Measurements from ENCODE around the gene SUGP2. TPM values are rescaled to one million over a fixed set of nuclear protein-coding genes. Genes with fewer than 3 reads are reported as not detected.

The SUGP2 gene
- total RNA-seq, 4 donors from 2014 or later, result 32.1 to 58.7 (median 38.7) TPM

DNA sequence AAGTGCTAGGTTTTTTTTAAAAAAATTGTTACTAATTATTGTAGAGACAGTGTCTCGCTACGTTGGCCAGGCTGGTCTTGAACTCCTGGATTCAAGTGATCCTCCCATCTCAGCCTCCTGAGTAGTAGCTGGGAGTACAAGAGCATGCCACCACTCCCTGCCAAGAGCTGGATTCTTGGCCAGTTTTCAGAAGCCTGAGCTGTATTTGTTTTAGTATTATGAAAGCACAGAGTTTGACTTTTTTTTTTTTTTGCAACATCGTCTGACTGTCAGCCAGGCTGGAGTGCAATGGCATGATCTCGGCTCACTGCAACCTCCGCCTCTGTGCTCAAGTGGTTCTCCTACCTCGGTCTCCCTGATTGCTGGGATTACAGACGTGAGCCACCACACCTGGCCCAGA lies 7.1 kb upstream of the SUGP2 start:
- Histone ChIP-seq H3K36me3 (peaks cover 28% of the 10 kb centered on the region), H3K27me3 (no peaks in the 10 kb centered on the region), H3K27ac (no peak overlapping the region), H3K4me3 (no peak overlapping the region), H3K9me3 (no peaks in the 10 kb centered on the region), H3K4me1 (peaks cover 2% of the 10 kb centered on the region)
- DNase-seq (ENCODE audit: low spot score in 2 of 2), result no peak
- TF ChIP-seq POLR2A (IDR thresholded peaks at IDR 0.05) (no peak), POLR2AphosphoS5 (IDR thresholded peaks at IDR 0.05) (no peak), EP300 (IDR thresholded peaks at IDR 0.05) (no peak), CTCF (IDR thresholded peaks at IDR 0.05) (no peak)
- WGBS, result 38% methylated on average over 7 of the region's 7 CpGs

- Histone ChIP-seq H3K4me1 (peaks cover 7% of the 10 kb centered on the region), H3K4me3 (no peak overlapping the region), H3K36me3 (peaks cover 28% of the 10 kb centered on the region), H3K27ac (no peak overlapping the region), H3K27me3 (no peaks in the 10 kb centered on the region), H3K9me3 (no peaks in the 10 kb centered on the region)
- TF ChIP-seq EP300 (IDR thresholded peaks at IDR 0.05) (no peak), POLR2AphosphoS5 (IDR thresholded peaks at IDR 0.05) (no peak), POLR2A (IDR thresholded peaks at IDR 0.05) (no peak), CTCF (IDR thresholded peaks at IDR 0.05) (no peak)
- no peak for DNase-seq (ENCODE audit: low spot score in 2 of 2)
- 68% methylated on average over 4 of the region's 4 CpGs for WGBS
Observed at GRCh38 chr19:19039901-19040300, 6.6 kb upstream of the SUGP2 start.

DNA sequence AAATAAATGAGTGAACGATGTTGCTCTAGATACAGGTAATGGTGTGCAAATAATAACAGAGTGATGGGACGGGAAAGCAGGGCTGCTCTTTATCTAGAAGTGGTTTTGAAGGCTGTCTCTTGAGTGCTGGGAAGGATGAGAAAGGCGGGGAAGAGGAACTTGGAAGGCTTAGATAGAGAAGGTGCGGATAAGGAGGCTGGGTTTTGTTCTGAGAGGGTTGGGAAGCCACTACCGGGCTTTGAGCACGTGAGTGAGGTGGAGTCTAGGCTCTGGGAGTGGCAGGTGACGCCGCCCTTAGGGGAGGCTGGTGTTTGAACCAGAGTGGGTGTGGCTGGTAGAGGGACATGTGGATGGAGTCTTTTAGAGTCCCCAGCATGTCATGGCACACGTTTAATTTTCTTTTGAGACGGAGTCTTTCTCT lies 897 bp upstream of the SUGP2 start:
- TF ChIP-seq POLR2A (IDR thresholded peaks at IDR 0.05) (no peak), EP300 (IDR thresholded peaks at IDR 0.05) (no peak), CTCF (IDR thresholded peaks at IDR 0.05) (no peak), POLR2AphosphoS5 (IDR thresholded peaks at IDR 0.05) (no peak)
- Histone ChIP-seq H3K36me3 (peaks cover 15% of the 10 kb centered on the region), H3K4me1 (peaks cover 30% of the 10 kb centered on the region), H3K4me3 (peak overlapping the region; percentile 83), H3K9me3 (no peaks in the 10 kb centered on the region), H3K27me3 (no peaks in the 10 kb centered on the region), H3K27ac (peak overlapping the region; percentile 92)
- WGBS, result 7% methylated on average over 10 of the region's 10 CpGs
- DNase-seq (ENCODE audit: low spot score in 2 of 2), result no peak

GRCh38 chr19:19033176-19033425 lies 216 bp downstream of the SUGP2 start:
- Histone ChIP-seq H3K9me3 (no peaks in the 10 kb centered on the region), H3K36me3 (peaks cover 27% of the 10 kb centered on the region), H3K27me3 (no peaks in the 10 kb centered on the region), H3K4me3 (peak overlapping the region; percentile 83), H3K4me1 (peaks cover 30% of the 10 kb centered on the region), H3K27ac (peak overlapping the region; percentile 92)
- no CpG with 5 or more reads among the region's 32 CpGs for WGBS
- no peak for TF ChIP-seq CTCF (IDR thresholded peaks at IDR 0.05)
- no peak for TF ChIP-seq POLR2A (IDR thresholded peaks at IDR 0.05)
- TF ChIP-seq EP300 (IDR thresholded peaks at IDR 0.05), result no peak
- no peak for TF ChIP-seq POLR2AphosphoS5 (IDR thresholded peaks at IDR 0.05)
- no peak for DNase-seq (ENCODE audit: low spot score in 2 of 2)

GRCh38 chr19:19032420-19033175 lies 719 bp downstream of the SUGP2 start:
- WGBS, result 3% methylated on average over 15 of the region's 31 CpGs
- peak in 1 of 2 donors; percentile 91 for DNase-seq (ENCODE audit: low spot score in 2 of 2)
- Histone ChIP-seq H3K27ac (peak overlapping the region; percentile 92), H3K36me3 (peaks cover 27% of the 10 kb centered on the region), H3K27me3 (no peaks in the 10 kb centered on the region), H3K4me3 (peak overlapping the region; percentile 83), H3K4me1 (peaks cover 30% of the 10 kb centered on the region), H3K9me3 (no peaks in the 10 kb centered on the region)
- no peak for TF ChIP-seq EP300 (IDR thresholded peaks at IDR 0.05)
- no peak for TF ChIP-seq CTCF (IDR thresholded peaks at IDR 0.05)
- no peak for TF ChIP-seq POLR2AphosphoS5 (IDR thresholded peaks at IDR 0.05)
- no peak for TF ChIP-seq POLR2A (IDR thresholded peaks at IDR 0.05)
